Activated CD4-positive, alpha-beta T cell treated with anti-CD3 and anti-CD28 coated beads, Interleukin-2, amount 50 U/mL, for 4 hours (primary cell): ENCODE results near the gene ZDHHC22.

ENCODE experiments used
- DNase-seq, 2 experiments: peaks; one replicate each; pipeline ENCODE4 v3.0.0-alpha.2; 2020

ZDHHC22 gene

GRCh38 chr14:77125823-77126325, 15.7 kb downstream of the ZDHHC22 start:
- no peak for DNase-seq

GRCh38 chr14:77125281-77125801, 16.2 kb downstream of the ZDHHC22 start:
- no peak for DNase-seq

- peak; percentile 35 to 44 for DNase-seq
Observed at GRCh38 chr14:77124345-77125280, 17.0 kb downstream of the ZDHHC22 start.

GRCh38 chr14:77123381-77124325, 17.9 kb downstream of the ZDHHC22 start:
- DNase-seq: no peak

- no peak for DNase-seq
Observed at GRCh38 chr14:77122526-77123125, 19.0 kb downstream of the ZDHHC22 start.

- DNase-seq: no peak
Observed at GRCh38 chr14:77120771-77121743, 20.5 kb downstream of the ZDHHC22 start.

- DNase-seq: no peak
Observed at GRCh38 chr14:77119851-77120250, 21.7 kb downstream of the ZDHHC22 start.

- DNase-seq: no peak
Observed at GRCh38 chr14:77116172-77116817, 25.3 kb downstream of the ZDHHC22 start.

- no peak for DNase-seq
Observed at GRCh38 chr14:77114609-77115008, 27.0 kb downstream of the ZDHHC22 start.

- no peak for DNase-seq
Observed at GRCh38 chr14:77113644-77114043, 27.9 kb downstream of the ZDHHC22 start.

- no peak for DNase-seq
Observed at GRCh38 chr14:77111021-77111420, 30.6 kb downstream of the ZDHHC22 start.

GRCh38 chr14:77110286-77110685, 31.3 kb downstream of the ZDHHC22 start:
- no peak for DNase-seq

- DNase-seq: no peak
Observed at GRCh38 chr14:77109656-77110055, 31.9 kb downstream of the ZDHHC22 start.

- DNase-seq: no peak
Observed at GRCh38 chr14:77108753-77109152, 32.8 kb downstream of the ZDHHC22 start.

GRCh38 chr14:77107228-77107627, 34.4 kb downstream of the ZDHHC22 start:
- DNase-seq: no peak

GRCh38 chr14:77106666-77107065, 34.9 kb downstream of the ZDHHC22 start:
- DNase-seq: no peak

- DNase-seq: no peak
Observed at GRCh38 chr14:77105145-77105939, 36.2 kb downstream of the ZDHHC22 start.

- DNase-seq: no peak
Observed at GRCh38 chr14:77104393-77104792, 37.2 kb downstream of the ZDHHC22 start.

- no peak for DNase-seq
Observed at GRCh38 chr14:77103951-77104350, 37.6 kb downstream of the ZDHHC22 start.

- no peak for DNase-seq
Observed at GRCh38 chr14:77103475-77103874, 38.1 kb downstream of the ZDHHC22 start.
